Activated CD4-positive, alpha-beta memory T cell treated with anti-CD3 and anti-CD28 coated beads, Interleukin-2, amount 10 ng/mL, durations not matched to agents 7 days and 5 days (primary cell): ENCODE measurements around the gene KLHL28. TPM values are rescaled to one million over a fixed set of nuclear protein-coding genes. Genes with fewer than 3 reads are reported as not detected.

Experiments used
- CTCF ChIA-PET: fragments of 350-600 bp; sonication (Branson Sonifier 250); formaldehyde crosslinking; loops from one replicate; lab custom pipeline; 2021; ENCODE audit warnings: antibody characterized with exemption, inconsistent platforms; lab: Charles Lee
- POLR2A ChIA-PET: fragments of 350-600 bp; sonication (Branson Sonifier 250); formaldehyde crosslinking; loops from one replicate; lab custom pipeline; 2021; ENCODE audit warnings: antibody characterized with exemption; lab: Charles Lee
- DNase-seq: peaks from one replicate; pipeline ENCODE4 v3.0.0-alpha.2; 2020
- H3K27ac Mint-ChIP-seq: one replicate; pipeline ENCODE4 v1.8.0; 2021; ENCODE audit warnings: mild to moderate bottlenecking, mixed read lengths
- H3K27me3 Mint-ChIP-seq: one replicate; pipeline ENCODE4 v1.8.0; 2021; ENCODE audit warnings: mixed read lengths
- H3K36me3 Mint-ChIP-seq: one replicate; pipeline ENCODE4 v1.8.0; 2021; ENCODE audit warnings: low read depth, mixed read lengths
- H3K4me1 Mint-ChIP-seq: one replicate; pipeline ENCODE4 v1.8.0; 2021; ENCODE audit warnings: mixed read lengths
- H3K4me3 Mint-ChIP-seq: one replicate; pipeline ENCODE4 v1.8.0; 2021; ENCODE audit warnings: mild to moderate bottlenecking, mixed read lengths
- H3K9me3 Mint-ChIP-seq: one replicate; pipeline ENCODE4 v1.8.0; 2021; ENCODE audit warnings: mixed read lengths
- total RNA-seq, 2 experiments: library from RNA; stranded (reverse); gene quantifications; one replicate each; pipeline ENCODE4 v1.2.3, GENCODE V29; 2021

KLHL28 gene
- total RNA-seq, 2 experiments from 2014 or later, result 19.1 to 19.8 TPM

GRCh38 chr14:44955528-44955927, 6.2 kb downstream of the KLHL28 start:
- Mint-ChIP-seq H3K4me3 (no peak overlapping the region), H3K4me1 (peaks cover 32% of the 10 kb centered on the region), H3K27me3 (no peaks in the 10 kb centered on the region), H3K9me3 (no peaks in the 10 kb centered on the region), H3K36me3 (peaks cover 23% of the 10 kb centered on the region), H3K27ac (no peak overlapping the region)
- ChIA-PET CTCF (interaction anchor here (0.6 kb wide), 1 partner anchor 186 kb away, joined by 3 read pairs; no protein-coding TSS in a partner anchor), POLR2A (no interaction called here)
- no peak for DNase-seq

- Mint-ChIP-seq H3K36me3 (peaks cover 23% of the 10 kb centered on the region), H3K27ac (no peak overlapping the region), H3K9me3 (no peaks in the 10 kb centered on the region), H3K4me3 (no peak overlapping the region), H3K4me1 (peaks cover 24% of the 10 kb centered on the region), H3K27me3 (no peaks in the 10 kb centered on the region)
- DNase-seq, result no peak
- POLR2A ChIA-PET, result no interaction called here
- CTCF ChIA-PET, result no interaction called here
Observed at GRCh38 chr14:44954750-44955149, 7.0 kb downstream of the KLHL28 start.

- no peak overlapping the region for H3K27ac Mint-ChIP-seq
- H3K4me1 Mint-ChIP-seq, result peaks cover 11% of the 10 kb centered on the region
- DNase-seq, result no peak
- POLR2A ChIA-PET, result interaction anchor here (1.7 kb wide), 1 partner anchor 9 kb away, joined by 9 read pairs; the partner anchor contains the start of genes KLHL28 and TOGARAM1
- H3K36me3 Mint-ChIP-seq, result peaks cover 30% of the 10 kb centered on the region
- H3K4me3 Mint-ChIP-seq, result no peak overlapping the region
- CTCF ChIA-PET, result no interaction called here
- H3K9me3 Mint-ChIP-seq, result no peaks in the 10 kb centered on the region
- H3K27me3 Mint-ChIP-seq, result no peaks in the 10 kb centered on the region
Observed at GRCh38 chr14:44952391-44953110, 9.2 kb downstream of the KLHL28 start.

GRCh38 chr14:44951051-44951450, 10.7 kb downstream of the KLHL28 start:
- Mint-ChIP-seq H3K9me3 (peaks cover 6% of the 10 kb centered on the region), H3K36me3 (peaks cover 37% of the 10 kb centered on the region), H3K27ac (no peak overlapping the region), H3K4me1 (peaks cover 9% of the 10 kb centered on the region), H3K27me3 (no peaks in the 10 kb centered on the region), H3K4me3 (no peak overlapping the region)
- DNase-seq, result no peak
- ChIA-PET POLR2A (no interaction called here), CTCF (no interaction called here)

- ChIA-PET CTCF (no interaction called here), POLR2A (no interaction called here)
- no peaks in the 10 kb centered on the region for H3K27me3 Mint-ChIP-seq
- no peak overlapping the region for H3K4me3 Mint-ChIP-seq
- peaks cover 9% of the 10 kb centered on the region for H3K9me3 Mint-ChIP-seq
- H3K27ac Mint-ChIP-seq, result no peak overlapping the region
- no peak for DNase-seq
- H3K36me3 Mint-ChIP-seq, result peaks cover 59% of the 10 kb centered on the region
- peaks cover 15% of the 10 kb centered on the region for H3K4me1 Mint-ChIP-seq
Observed at GRCh38 chr14:44945264-44945663, 16.5 kb downstream of the KLHL28 start.

- Mint-ChIP-seq H3K36me3 (peaks cover 71% of the 10 kb centered on the region), H3K4me1 (peaks cover 15% of the 10 kb centered on the region), H3K27me3 (no peaks in the 10 kb centered on the region), H3K9me3 (peaks cover 9% of the 10 kb centered on the region), H3K4me3 (no peak overlapping the region), H3K27ac (no peak overlapping the region)
- ChIA-PET POLR2A (no interaction called here), CTCF (no interaction called here)
- DNase-seq, result no peak
Observed at GRCh38 chr14:44944107-44944506, 17.6 kb downstream of the KLHL28 start.

GRCh38 chr14:44942436-44942835, 19.3 kb downstream of the KLHL28 start:
- Mint-ChIP-seq H3K4me3 (no peak overlapping the region), H3K9me3 (peaks cover 16% of the 10 kb centered on the region), H3K4me1 (peaks cover 15% of the 10 kb centered on the region), H3K27ac (no peak overlapping the region), H3K36me3 (peaks cover 73% of the 10 kb centered on the region), H3K27me3 (no peaks in the 10 kb centered on the region)
- DNase-seq, result no peak
- ChIA-PET POLR2A (interaction anchor here (1.7 kb wide), 1 partner anchor 18 kb away, joined by 5 read pairs; no protein-coding TSS in a partner anchor), CTCF (no interaction called here)

- H3K9me3 Mint-ChIP-seq, result peaks cover 9% of the 10 kb centered on the region
- ChIA-PET POLR2A (interaction anchor here (1.7 kb wide), 1 partner anchor 19 kb away, joined by 5 read pairs; no protein-coding TSS in a partner anchor), CTCF (interaction anchor here (0.7 kb wide), 1 partner anchor 273 kb away, joined by 3 read pairs; no protein-coding TSS in a partner anchor)
- no peak for DNase-seq
- peaks cover 15% of the 10 kb centered on the region for H3K4me1 Mint-ChIP-seq
- no peaks in the 10 kb centered on the region for H3K27me3 Mint-ChIP-seq
- H3K36me3 Mint-ChIP-seq, result peaks cover 70% of the 10 kb centered on the region
- no peak overlapping the region for H3K27ac Mint-ChIP-seq
- no peak overlapping the region for H3K4me3 Mint-ChIP-seq
Observed at GRCh38 chr14:44941591-44941990, 20.2 kb downstream of the KLHL28 start.

GRCh38 chr14:44940944-44941343, 20.8 kb downstream of the KLHL28 start:
- CTCF ChIA-PET, result no interaction called here
- Mint-ChIP-seq H3K27me3 (no peaks in the 10 kb centered on the region), H3K4me3 (no peak overlapping the region), H3K27ac (peak overlapping the region; percentile 63), H3K4me1 (peaks cover 15% of the 10 kb centered on the region), H3K36me3 (peaks cover 75% of the 10 kb centered on the region), H3K9me3 (peaks cover 9% of the 10 kb centered on the region)
- POLR2A ChIA-PET, result no interaction called here
- no peak for DNase-seq

GRCh38 chr14:44940211-44940610, 21.5 kb downstream of the KLHL28 start:
- ChIA-PET POLR2A (no interaction called here), CTCF (no interaction called here)
- H3K4me3 Mint-ChIP-seq, result no peak overlapping the region
- H3K27me3 Mint-ChIP-seq, result no peaks in the 10 kb centered on the region
- H3K9me3 Mint-ChIP-seq, result peaks cover 9% of the 10 kb centered on the region
- H3K27ac Mint-ChIP-seq, result peak overlapping the region; percentile 27
- no peak for DNase-seq
- peaks cover 15% of the 10 kb centered on the region for H3K4me1 Mint-ChIP-seq
- peaks cover 69% of the 10 kb centered on the region for H3K36me3 Mint-ChIP-seq

- peaks cover 15% of the 10 kb centered on the region for H3K4me1 Mint-ChIP-seq
- no peak overlapping the region for H3K4me3 Mint-ChIP-seq
- no peaks in the 10 kb centered on the region for H3K27me3 Mint-ChIP-seq
- peaks cover 65% of the 10 kb centered on the region for H3K36me3 Mint-ChIP-seq
- ChIA-PET CTCF (no interaction called here), POLR2A (interaction anchor here (1.4 kb wide), 1 partner anchor 24 kb away, joined by 6 read pairs; the partner anchor contains the start of genes KLHL28 and TOGARAM1)
- no peak overlapping the region for H3K27ac Mint-ChIP-seq
- DNase-seq, result no peak
- peaks cover 9% of the 10 kb centered on the region for H3K9me3 Mint-ChIP-seq
Observed at GRCh38 chr14:44937547-44937946, 24.2 kb downstream of the KLHL28 start.

GRCh38 chr14:44935155-44935554, 26.6 kb downstream of the KLHL28 start:
- H3K9me3 Mint-ChIP-seq, result peaks cover 7% of the 10 kb centered on the region
- no peak overlapping the region for H3K27ac Mint-ChIP-seq
- H3K4me1 Mint-ChIP-seq, result peaks cover 6% of the 10 kb centered on the region
- no peaks in the 10 kb centered on the region for H3K27me3 Mint-ChIP-seq
- CTCF ChIA-PET, result no interaction called here
- POLR2A ChIA-PET, result interaction anchor here (0.9 kb wide), 1 partner anchor 14 kb away, joined by 3 read pairs; no protein-coding TSS in a partner anchor
- no peak overlapping the region for H3K4me3 Mint-ChIP-seq
- no peak for DNase-seq
- H3K36me3 Mint-ChIP-seq, result peaks cover 50% of the 10 kb centered on the region

- CTCF ChIA-PET, result no interaction called here
- H3K27me3 Mint-ChIP-seq, result no peaks in the 10 kb centered on the region
- H3K4me1 Mint-ChIP-seq, result peaks cover 19% of the 10 kb centered on the region
- H3K4me3 Mint-ChIP-seq, result peak overlapping the region; percentile 35
- POLR2A ChIA-PET, result interaction anchor here (2.1 kb wide), 1 partner anchor 33 kb away, joined by 16 read pairs; the partner anchor contains the start of genes KLHL28 and TOGARAM1
- H3K36me3 Mint-ChIP-seq, result peaks cover 14% of the 10 kb centered on the region
- DNase-seq, result no peak
- H3K9me3 Mint-ChIP-seq, result no peaks in the 10 kb centered on the region
- peak overlapping the region; percentile 62 for H3K27ac Mint-ChIP-seq
Observed at GRCh38 chr14:44928793-44929192, 33.0 kb downstream of the KLHL28 start.
